ENCODE measurements around the gene KCNJ15.

KCNJ15 gene

DNA sequence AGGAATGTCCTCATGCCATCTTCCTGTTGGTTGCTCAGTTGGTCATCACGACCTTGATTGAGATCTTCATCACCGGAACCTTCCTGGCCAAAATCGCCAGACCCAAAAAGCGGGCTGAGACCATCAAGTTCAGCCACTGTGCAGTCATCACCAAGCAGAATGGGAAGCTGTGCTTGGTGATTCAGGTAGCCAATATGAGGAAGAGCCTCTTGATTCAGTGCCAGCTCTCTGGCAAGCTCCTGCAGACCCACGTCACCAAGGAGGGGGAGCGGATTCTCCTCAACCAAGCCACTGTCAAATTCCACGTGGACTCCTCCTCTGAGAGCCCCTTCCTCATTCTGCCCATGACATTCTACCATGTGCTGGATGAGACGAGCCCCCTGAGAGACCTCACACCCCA is 42.9 kb downstream of the KCNJ15 start:
- no peak for DNase-seq (ENCODE audit: low read depth)

DNA sequence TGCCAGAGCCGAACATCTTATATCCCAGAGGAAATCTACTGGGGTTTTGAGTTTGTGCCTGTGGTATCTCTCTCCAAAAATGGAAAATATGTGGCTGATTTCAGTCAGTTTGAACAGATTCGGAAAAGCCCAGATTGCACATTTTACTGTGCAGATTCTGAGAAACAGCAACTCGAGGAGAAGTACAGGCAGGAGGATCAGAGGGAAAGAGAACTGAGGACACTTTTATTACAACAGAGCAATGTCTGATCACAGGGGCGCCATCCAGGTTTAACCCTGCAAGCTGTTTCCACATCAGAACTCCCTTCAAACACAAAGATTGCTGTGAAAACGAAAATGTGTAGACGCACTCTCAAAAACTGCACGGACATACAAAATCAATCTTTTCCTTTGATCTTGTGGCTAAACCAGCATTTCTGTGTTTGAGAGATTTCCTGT is 43.4 kb downstream of the KCNJ15 start:
- no peak for DNase-seq (ENCODE audit: low read depth)

DNA sequence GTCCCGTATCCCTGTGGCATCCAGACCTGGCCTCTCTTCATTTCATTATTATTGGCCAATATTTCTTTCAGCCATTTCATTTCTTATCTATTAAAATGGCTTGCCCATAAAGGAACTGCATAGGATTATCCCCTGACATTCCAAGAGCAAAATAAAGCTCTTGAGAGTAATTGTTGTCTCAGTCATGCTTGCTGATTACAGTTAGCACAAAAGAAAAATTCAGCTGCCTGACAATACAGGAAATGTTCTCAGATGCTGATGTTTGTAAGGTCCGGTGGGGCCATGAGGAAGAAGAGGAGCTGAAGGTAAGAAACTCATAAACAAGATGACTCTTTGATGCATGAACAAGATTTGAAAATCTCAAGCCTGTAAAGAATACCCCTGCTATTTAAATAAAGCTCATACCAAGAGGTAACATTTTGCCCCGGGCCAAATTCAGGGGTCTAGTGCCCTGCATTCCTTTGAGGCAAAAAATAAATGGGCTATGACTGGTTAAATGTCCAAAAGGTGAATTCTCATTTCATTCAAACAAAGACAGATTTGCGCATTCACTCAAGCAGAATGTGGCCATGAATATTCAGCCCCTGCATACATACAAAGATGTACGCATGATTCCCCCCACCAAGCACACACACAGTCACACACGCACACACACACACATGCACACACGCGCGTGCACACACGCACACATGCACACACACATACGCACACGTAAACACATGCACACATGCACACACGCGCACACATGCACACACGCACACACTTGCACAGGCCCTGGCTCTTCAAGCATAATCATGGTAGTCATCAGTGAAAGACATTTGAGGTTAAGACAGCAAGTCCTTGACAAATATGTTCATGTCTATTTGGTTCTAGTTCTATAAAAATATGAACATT is 44.8 kb downstream of the KCNJ15 start:
- DNase-seq (ENCODE audit: low read depth), result no peak

DNA sequence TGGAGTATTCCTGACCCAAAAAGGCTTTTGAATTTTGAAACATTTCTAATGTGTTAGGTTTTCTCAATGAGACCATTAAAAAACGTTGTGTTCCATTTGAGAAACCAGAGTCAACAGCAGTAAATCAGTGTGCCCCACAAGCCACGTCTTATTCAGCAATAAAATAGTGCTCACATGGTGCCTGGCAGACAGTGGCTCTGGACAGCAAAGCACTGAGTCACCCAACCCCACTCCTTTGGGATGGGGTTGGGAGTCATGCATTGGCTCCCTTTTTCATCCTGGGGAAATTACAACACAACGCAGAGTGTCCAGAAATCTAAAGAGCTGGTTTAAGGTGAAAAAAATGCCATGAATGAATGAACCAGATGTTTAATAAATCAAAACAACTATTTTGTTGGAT is 46.5 kb downstream of the KCNJ15 start:
- DNase-seq (ENCODE audit: low read depth), result no peak

DNA sequence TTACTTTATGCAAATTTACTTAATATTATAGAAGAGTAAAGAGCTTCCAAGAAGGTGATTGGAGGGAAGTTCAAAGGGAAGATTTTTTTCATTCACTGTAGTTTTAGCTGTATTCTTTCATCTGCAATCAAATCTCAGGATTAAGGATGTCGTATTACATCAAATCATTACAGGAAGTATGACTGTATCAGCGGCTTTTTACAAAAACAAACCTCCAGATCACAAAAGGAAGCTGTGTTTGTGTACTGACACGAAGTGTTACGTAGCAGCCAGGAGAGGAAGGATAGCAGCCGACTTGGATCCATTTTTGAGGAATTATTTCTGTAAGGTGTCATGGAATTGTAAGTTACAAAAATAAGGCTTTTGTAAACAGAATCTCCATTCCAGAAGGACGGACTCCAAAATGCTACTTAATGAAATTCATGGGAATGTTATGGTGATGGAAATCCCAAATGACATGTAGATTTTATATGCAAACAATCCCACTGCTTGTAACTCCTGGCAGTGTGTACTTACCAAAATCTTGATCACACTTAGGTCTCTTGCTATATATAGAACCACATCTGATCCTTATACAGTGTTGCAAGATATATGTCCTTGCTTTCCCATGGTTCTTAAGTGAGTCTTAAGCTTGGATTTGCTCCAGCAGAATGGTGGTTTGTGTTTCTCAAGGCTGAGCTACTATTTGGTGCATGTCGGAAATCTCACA is 49.8 kb downstream of the KCNJ15 start:
- no peak for DNase-seq (ENCODE audit: low read depth)

DNA sequence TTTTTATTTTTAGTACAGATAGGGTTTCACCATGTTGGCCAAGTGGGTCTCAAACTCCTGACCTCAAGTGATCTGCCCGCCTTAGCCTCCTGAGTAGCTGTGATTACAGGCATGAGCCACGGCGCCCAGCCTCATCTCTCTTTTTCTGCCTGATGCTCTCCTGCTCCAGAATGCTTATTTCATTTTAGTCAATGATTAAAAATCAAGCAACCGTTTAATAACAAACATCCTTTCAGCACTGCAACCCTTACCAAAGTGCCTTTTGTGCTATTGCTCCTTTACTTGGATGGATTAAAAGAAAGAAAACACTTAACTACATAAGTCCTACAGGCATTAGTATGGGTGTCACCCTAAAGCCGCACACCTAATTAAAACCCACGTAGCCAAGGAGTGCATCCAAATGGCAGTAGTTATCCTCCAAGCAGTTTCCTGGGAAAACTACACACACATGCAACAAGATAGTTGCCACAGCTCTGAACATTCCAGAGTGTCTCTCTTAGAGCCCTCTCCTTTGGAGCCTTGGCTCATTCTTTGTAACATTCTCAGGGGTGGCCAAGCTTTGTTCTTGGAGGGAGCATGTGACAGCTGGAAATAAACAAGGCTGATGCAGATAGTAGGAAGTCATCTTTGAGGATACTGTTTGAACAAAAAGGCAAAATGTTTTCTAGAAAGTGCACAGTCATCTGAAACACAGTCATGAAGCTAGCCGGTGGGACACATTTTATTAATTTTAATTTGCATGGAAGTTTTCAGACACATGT is 51.2 kb downstream of the KCNJ15 start:
- no peak for DNase-seq (ENCODE audit: low read depth)

DNA sequence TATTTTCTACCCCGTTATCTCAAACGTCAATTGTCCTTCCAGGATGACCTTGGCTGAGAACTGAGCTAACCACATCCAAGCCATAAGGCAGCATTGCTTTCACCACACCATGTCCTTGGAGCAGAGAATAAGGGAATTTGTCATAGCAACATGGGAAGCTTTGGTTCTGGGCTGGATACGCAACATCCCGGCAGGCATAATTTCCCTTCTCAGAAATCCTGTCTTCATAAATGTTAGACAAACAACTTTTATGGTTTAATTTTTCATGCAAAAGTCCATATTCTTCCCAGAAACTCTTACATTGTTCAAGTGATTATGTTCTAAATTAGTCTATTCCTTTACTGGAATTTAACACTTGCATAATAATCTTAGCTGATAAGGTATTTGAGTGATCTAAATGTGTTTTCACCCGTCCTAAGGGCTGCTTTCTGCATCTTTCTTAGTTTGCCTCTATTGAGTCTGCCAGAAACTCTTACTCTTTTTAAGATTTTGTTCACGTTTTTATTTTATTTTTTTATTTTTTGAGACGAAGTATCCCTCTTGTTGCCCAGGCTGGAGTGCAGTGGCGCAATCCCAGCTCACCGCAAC is 51.8 kb downstream of the KCNJ15 start:
- no peak for DNase-seq (ENCODE audit: low read depth)

DNA sequence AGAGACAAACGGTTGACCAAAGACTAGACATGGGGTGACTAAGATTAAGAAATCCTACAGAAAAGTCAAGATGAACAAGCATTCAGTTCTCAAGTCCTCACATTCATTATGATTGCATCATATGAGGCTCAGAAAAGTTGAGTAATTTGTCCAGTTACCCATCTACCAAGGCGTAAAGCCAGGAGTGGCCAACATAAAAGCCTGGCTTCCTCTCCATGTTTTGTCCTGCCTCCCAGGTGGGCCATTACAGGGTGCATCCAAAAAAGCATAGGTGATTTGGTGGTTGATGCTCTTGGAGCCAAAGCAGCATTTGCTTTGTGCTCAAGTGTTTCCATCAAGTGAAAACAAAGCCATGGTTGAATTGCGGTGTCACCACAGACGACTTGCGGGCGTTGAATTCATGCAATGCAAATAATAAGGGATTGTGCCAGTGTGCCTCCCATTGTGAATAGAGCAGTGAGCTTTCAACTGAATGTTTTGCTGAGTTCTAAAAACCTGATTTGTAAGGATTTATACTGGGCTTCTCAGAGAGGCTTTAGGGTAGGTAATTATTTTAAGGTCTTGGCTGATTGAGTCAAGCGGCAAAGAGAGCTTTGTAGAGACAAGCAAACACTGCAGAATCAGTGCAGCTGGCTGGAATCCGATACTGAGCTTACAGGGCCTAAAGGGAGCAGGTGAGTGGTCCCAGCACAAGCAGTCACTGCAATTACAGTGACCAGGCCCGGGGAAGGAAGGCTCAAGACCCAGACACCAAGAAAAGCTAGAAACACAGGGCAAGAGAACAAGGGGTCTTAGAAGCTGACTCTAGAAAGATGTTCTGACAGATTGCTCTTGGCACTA is 54.1 kb downstream of the KCNJ15 start:
- DNase-seq (ENCODE audit: low read depth), result no peak

DNA sequence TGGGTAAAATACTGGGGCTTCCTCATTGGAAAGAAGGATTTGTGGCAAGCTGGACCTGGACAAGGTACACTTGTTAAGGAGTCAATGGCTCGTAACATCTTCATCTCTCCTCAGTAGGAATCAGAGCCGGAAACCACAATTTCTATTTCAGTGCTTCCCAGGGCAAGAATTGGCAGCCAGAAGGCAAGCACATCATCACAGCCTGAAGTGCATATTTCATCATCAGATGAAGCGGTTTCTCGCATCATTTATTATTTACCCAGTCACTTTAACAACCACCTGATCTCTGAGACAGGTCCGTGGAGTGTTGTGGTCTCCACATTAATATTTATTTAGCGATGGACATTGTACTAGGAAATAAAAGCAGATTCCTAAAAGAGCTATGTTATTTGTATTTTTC is 55.0 kb downstream of the KCNJ15 start:
- DNase-seq (ENCODE audit: low read depth), result no peak

DNA sequence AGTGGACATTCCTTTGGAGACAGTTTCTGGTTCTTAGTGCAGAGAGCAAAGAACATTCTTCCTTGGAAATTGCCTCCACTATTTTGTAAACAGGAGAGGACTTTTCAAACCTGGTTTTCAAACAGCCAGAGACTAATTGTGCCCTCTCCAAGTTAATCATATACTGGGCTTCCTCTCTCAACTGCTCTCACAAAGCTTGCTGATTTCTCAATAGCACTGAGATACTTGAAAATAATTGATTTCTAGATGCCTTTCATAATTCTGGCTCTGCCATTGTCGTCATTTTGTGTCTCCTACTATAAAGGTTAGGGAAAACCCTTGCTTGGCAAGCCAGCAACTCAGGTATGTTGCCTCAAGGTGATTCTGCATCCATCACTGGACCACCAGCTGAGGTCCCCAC is 56.0 kb downstream of the KCNJ15 start:
- no peak for DNase-seq (ENCODE audit: low read depth)

DNA sequence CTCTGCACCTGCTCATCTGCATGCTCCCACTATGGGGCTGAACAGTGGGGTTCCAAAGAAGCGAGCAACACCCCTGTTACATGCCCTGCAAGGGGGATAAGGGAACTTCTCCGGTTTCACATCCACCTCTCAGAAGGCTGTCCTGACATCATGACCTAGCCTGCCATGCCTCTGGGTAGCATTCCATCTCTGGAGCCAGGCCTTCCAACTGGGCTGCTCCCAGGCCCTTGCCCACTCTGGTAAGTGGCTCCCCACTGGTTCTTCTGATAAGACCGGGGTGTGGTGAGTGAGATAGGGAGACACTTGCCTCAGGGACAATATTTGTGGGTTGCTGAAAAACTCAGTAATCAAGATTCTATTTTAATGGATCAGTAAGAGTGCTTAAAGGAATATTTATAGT is 57.8 kb downstream of the KCNJ15 start:
- no peak for DNase-seq (ENCODE audit: low read depth)

DNA sequence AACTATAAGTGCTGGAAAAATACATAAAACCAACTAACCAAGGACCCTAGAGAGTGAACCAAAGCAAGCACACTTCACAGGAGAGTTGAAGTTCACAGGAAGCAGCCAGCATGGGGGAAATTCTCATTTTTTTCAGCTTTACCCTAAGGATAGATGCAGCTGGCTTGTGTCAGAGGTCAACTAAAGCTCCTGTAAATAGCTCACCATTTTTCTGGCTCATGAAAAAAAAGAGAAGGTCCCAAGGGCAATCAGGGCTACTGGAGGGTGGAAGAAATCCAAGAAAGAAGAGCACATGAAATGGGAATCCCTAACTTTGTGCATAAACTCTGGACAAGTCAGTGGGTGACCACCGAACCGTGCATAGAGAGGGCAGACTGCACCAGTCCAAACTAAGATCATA is 58.3 kb downstream of the KCNJ15 start:
- no peak for DNase-seq (ENCODE audit: low read depth)

DNA sequence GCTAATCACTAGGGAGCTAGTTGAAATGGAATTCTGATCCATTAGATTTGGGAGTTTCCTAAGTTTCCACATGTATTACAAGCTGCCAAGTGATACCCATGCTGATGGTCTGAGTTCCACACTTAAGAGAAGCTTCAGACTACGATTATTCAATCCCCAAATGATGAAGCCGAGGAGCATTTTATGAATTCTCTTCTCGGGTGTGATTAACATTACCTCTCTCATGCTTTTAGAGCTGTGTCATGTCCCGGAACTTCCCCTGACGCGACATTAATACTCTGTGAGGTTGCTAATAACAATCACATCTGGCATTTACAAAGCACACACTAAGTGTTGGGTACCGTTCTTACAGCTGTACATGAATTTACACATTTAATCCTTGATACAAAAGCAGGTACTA is 63.0 kb downstream of the KCNJ15 start:
- DNase-seq (ENCODE audit: low read depth), result no peak

DNA sequence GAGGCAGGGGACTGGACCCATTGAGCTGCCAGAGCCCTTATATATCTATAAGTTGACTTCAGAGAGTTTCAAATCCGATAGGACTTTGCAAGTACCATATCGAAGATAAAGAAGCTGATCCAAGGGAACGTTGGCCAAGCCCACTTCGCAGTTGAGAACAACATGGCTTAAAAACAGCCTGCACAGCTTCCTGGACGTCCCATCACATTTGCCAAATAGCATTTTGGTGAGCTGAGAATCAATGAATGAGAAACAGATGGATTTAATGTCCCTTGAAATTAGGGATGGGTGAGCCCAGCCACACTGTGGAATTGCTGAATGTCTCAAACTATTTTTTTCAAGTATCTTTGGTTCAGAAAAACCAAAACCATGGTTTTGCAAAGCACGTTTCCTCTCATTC is 64.8 kb downstream of the KCNJ15 start:
- no peak for DNase-seq (ENCODE audit: low read depth)

DNA sequence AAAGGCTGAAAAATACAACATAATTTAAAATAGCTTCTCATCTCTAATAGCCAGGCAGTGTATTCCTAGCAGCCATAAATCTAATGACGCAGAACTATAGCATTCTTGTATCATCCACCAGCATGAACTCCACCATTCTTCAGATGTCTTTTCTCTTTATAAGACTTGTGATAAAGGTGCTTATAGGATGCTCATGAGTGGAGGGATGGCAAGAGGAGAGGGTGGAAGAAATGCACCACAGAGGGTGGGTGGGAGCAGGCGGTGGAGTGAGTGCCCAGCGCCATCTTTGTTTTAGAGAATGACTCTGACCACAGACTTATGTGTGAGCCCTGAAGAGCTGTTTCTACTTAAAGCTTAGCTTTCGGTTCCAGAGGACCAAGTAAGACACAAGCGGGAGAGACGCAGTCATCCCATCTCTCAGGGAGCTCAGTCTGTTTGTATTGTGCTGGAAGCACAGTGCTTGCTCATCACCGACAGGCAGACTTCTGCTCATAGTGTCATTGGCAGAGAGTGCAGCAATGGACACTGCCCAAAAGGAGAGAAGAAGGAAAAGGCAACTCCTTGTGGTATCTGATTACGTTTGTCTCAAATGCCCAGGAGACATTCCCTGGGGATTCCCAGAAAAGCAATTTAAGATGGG is 65.6 kb downstream of the KCNJ15 start:
- no peak for DNase-seq (ENCODE audit: low read depth)

DNA sequence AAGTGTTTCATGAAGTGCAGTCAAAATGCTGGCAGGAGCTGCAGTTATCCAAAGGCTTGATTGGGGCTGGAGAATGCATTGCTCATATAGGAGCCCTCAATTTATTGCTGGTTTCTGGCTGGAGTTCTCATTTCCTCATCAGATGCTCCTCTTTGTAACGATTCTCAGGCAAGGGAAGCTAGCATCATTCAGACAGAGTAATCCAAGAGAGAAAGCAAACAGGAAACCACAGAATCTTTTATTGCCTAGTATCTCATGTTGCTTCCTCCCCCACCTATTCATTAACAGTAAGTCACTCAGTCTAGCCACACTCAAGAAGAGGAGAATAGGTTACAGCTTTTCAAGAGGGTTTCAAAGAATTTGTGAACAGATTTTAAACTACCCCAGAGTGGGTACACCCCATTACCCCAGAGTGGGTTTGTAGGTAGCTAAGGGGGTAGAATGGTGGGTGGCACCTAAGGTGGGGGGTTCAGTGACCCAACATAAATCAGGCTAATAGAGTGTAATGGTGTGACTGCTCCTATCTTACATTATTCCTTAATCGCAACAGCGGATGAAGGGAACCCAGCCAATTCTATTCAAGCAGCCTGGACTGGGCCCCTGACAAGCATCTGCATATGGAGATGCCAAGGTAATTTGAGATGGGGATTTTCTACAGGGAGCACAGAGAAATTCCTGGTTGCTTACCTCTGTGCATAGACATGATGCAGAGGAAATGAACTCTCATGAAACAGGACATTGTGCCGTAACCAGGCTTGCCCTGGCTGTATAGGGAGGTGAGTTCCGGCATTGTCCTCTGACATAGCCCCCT is 67.1 kb downstream of the KCNJ15 start:
- DNase-seq (ENCODE audit: low read depth), result no peak

DNA sequence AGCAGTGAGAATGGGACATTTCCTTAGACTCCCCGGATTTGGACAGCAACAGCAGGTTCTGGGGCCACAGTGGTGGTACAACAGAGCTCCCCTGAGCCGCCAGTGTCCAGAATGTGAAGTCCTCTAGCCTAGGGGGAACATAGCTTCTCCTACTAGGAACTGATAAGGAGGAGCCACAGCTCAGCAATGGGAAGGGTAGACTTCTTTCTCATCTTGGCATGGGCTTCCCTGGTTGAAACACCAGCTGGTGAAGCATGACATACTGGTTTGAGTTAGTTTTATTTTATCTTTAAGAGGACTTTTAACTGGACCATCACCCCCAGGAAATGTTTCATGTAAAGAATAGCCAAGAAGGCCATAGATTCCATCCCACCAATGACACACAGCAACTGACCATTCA is 68.4 kb downstream of the KCNJ15 start:
- DNase-seq (ENCODE audit: low read depth), result no peak

DNA sequence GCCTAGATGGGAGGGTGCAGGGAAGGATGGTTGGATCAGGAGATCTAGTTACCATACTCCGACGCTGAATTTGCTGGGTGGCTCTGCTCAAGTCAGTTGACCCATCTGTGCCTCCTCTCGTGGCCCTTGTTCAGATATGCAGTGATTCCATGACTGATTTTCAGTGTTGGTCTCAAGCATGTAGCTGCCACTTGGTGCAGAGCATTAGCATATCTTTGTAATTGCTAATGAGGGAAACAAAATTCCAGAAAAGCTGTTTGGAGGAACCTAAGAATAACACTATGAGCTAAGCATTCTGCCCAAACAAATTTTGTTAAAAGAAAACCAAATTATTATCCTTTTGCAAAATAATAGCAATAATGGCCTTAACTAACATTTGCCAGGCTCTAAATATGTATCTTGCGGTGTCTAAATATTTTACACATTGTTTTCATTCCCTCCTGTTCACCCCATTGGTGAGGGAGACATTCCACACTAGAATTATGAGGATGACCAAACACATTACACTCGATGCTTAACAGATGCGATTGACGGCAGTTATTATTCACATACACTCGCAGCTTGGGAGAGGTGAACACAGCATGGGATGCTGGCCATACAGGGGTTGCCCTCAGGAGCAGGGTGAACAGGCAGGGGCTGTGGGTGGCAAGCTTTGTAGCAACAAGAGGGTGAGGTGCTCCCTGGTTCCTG is 69.1 kb downstream of the KCNJ15 start:
- DNase-seq (ENCODE audit: low read depth), result no peak

DNA sequence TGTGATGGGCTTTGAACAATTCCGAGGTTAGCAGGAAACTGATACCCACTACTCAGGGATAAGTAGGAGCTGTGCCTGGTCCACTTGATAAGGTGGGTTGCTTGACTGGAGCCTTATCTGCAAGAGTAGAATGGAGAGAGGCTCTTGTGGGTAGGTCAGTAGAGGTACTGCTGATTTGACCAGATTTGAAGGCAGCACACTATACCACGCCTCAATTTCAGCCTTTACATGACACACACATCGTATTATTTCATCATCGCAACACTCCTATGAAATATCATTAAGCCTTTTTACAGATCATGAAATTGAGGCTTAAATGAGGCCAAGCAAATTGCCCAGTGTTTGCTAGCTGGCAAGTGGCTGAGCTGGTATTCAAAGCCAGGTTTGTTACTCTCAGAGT is 69.6 kb downstream of the KCNJ15 start:
- no peak for DNase-seq (ENCODE audit: low read depth)

DNA sequence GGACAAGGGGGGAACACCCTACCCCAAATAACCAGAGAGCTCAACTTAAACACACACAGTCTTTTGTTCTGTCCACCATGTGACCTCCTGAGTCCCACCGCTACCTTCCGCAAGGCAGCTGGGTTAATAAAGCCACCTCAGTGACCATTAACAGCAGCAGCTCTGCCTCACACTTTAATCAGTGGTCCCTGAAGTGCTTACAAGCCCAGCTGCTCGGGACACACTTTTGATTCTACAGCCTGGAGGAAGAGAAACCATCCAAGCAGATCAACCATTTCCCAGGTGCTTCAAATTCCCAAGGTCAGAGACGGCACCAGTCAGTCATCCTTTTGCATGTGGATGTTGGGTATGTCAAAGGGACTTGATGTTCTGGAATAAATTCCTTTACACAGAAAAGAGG is 70.1 kb downstream of the KCNJ15 start:
- no peak for DNase-seq (ENCODE audit: low read depth)
